ENCODE results near the gene NT5DC1.

The NT5DC1 gene

DNA sequence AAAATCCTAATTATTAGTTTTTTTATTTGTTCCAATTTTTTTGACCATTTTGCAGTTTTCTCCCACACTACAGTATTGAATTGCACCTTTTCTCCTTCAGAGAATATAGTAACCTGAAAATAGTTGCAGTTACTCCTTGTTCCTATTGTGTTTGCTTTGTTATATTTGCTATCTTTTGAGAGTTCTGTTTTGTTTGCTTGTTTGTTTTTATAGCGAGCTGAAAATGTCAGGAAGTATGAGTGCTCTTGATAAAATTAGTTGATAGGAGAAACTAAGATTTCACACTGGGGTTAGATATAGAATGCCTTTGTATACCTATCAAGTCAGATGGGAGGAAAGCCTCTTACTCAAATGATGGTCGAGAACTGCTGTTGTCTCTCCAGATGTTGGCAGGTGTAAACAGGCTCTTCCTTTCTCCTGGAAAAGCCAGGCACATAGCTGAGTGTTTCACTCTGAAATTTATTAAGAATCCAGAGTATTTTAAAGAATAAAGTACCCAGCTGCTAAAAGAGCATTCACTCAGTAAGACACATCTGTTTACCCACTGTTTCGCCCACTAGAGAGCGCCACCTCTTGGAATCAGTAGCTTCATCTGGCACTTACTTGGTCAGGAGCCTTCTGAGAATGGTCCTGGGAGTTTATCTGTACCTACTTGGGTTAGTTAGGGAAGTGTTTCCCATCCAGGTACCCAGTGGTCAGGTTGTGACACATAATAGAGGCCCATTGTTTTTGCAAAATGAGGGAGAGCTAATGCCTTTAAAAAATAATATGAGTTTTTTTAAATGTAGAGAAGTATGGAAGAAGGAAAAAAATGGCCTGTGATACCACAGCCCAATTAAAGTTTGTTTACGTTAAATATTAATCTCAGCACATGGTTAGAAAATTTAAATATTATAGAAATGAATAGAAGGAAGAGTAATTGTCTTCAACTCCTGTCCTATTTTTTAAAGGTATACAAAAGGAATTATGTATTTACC, 11.2 kb downstream of the NT5DC1 start:
- no peak overlapping the region for H3K27ac ChIP-seq
- TF ChIP-seq, protein P1, sequence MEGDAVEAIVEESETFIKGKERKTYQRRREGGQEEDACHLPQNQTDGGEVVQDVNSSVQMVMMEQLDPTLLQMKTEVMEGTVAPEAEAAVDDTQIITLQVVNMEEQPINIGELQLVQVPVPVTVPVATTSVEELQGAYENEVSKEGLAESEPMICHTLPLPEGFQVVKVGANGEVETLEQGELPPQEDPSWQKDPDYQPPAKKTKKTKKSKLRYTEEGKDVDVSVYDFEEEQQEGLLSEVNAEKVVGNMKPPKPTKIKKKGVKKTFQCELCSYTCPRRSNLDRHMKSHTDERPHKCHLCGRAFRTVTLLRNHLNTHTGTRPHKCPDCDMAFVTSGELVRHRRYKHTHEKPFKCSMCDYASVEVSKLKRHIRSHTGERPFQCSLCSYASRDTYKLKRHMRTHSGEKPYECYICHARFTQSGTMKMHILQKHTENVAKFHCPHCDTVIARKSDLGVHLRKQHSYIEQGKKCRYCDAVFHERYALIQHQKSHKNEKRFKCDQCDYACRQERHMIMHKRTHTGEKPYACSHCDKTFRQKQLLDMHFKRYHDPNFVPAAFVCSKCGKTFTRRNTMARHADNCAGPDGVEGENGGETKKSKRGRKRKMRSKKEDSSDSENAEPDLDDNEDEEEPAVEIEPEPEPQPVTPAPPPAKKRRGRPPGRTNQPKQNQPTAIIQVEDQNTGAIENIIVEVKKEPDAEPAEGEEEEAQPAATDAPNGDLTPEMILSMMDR (IDR thresholded peaks at IDR 0.05), result no peak
- H3K9me3 ChIP-seq, result no peaks in the 10 kb centered on the region
- peaks cover 72% of the 10 kb centered on the region for H3K36me3 ChIP-seq
- H3K4me1 ChIP-seq (ENCODE audit: control insufficient read depth in 1 of 2, insufficient read depth in 1 of 2, low read depth in 1 of 2, low read length in 1 of 2), result no peaks in the 10 kb centered on the region
- H3K27me3 ChIP-seq, result no peaks in the 10 kb centered on the region
- H3K4me3 ChIP-seq (ENCODE audit: low read depth in 1 of 2, low read length in 1 of 2), result no peak overlapping the region

DNA sequence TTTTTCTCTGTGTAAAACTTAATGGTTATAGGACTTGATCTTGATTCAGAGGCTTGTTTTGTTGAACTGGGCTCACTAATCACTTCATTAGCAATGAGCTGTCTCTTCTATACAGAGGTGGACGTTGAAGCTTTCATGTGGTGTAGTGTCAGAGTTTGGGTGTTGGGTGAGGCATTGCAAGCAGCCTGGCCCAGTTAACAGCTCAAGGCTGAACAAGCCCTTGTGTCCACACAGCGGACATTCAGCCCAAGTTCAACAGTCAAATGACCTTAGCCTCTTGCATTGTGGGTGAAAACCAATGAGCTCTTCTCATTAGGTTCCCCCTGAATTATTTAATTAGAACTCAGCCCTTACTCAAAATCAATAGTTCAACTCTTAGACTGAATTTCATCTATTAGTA, 12.7 kb downstream of the NT5DC1 start:
- TF ChIP-seq, protein P1 (IDR thresholded peaks at IDR 0.05), result no peak
- no peak overlapping the region for H3K27ac ChIP-seq
- H3K9me3 ChIP-seq, result no peaks in the 10 kb centered on the region
- H3K36me3 ChIP-seq, result peaks cover 76% of the 10 kb centered on the region
- no peaks in the 10 kb centered on the region for H3K27me3 ChIP-seq
- H3K4me3 ChIP-seq (ENCODE audit: low read depth in 1 of 2, low read length in 1 of 2), result no peak overlapping the region
- no peaks in the 10 kb centered on the region for H3K4me1 ChIP-seq (ENCODE audit: control insufficient read depth in 1 of 2, insufficient read depth in 1 of 2, low read depth in 1 of 2, low read length in 1 of 2)

DNA sequence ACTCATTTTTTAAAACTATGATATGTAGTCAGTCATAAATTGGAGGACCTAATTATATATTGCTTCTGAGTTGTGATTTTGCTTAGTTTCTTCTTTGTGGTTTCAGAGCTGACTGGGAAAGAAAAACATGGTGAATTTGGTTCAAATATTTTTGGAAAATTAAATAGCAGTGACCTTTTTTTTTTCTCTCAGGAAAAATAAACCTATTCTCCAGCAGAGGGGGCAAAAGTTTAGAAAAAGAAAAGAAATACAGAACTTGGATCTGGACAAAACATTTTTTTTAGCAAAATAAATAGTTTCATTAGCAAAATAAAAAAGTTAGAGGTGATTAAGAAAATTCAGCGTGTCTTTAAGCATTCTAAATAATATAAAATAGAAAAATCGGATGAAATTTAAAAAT, 15.1 kb downstream of the NT5DC1 start:
- peaks cover 65% of the 10 kb centered on the region for H3K36me3 ChIP-seq

DNA sequence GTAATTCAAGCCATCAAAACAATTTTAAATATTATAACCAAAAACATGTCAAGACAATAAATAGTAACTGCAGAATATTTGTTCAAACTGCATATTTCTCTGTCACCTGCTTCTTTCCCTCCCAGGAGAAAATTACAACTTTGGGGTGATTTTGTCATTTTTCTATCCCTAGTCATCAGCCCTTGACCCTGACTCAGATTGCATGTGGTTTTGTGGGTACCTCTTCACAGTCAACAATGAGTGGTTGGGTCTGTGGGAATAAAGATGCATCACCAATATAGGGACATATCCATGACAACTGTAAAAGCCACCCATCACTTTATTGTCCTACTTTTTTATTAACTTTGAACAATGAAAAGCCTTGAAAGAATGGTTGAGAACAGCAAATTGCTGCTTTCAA, 18.0 kb downstream of the NT5DC1 start:
- H3K9me3 ChIP-seq, result no peaks in the 10 kb centered on the region
- peaks cover 41% of the 10 kb centered on the region for H3K36me3 ChIP-seq
- no peaks in the 10 kb centered on the region for H3K27me3 ChIP-seq
- no peak overlapping the region for H3K27ac ChIP-seq
- no peak overlapping the region for H3K4me3 ChIP-seq (ENCODE audit: low read depth in 1 of 2, low read length in 1 of 2)
- no peaks in the 10 kb centered on the region for H3K4me1 ChIP-seq (ENCODE audit: control insufficient read depth in 1 of 2, insufficient read depth in 1 of 2, low read depth in 1 of 2, low read length in 1 of 2)
- TF ChIP-seq, protein P1 (IDR thresholded peaks at IDR 0.05), result no peak

More for the DNA sequence above, 15.1 kb downstream of the NT5DC1 start:
- no peaks in the 10 kb centered on the region for H3K27me3 ChIP-seq
- H3K9me3 ChIP-seq, result no peaks in the 10 kb centered on the region
- H3K4me1 ChIP-seq (ENCODE audit: control insufficient read depth in 1 of 2, insufficient read depth in 1 of 2, low read depth in 1 of 2, low read length in 1 of 2), result no peaks in the 10 kb centered on the region
- no peak overlapping the region for H3K27ac ChIP-seq
- TF ChIP-seq, protein P1 (IDR thresholded peaks at IDR 0.05), result no peak
- no peak overlapping the region for H3K4me3 ChIP-seq (ENCODE audit: low read depth in 1 of 2, low read length in 1 of 2)

DNA sequence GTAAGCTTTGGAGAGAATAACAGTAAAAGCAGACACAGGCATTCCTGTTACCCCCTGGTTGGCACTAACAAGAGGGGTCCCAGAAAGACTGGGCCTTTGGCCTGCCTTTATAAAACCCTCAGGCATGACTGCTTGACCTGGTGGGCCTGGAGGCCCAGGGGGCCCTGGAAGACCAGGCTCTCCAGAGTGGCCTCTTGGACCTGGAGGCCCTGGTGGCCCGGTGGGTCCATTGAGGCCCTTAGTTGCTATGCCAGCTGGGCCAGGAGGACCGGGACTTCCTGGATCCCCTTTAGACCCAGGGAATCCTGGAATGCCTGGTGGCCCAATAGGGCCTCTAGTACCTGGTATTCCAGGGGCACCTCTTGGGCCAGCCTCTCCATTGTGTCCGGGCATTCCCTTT, 19.8 kb downstream of the NT5DC1 start:
- Histone ChIP-seq H3K4me1 (ENCODE audit: control insufficient read depth in 1 of 2, insufficient read depth in 1 of 2, low read depth in 1 of 2, low read length in 1 of 2) (no peaks in the 10 kb centered on the region), H3K36me3 (peaks cover 25% of the 10 kb centered on the region), H3K4me3 (ENCODE audit: low read depth in 1 of 2, low read length in 1 of 2) (no peak overlapping the region), H3K9me3 (no peaks in the 10 kb centered on the region), H3K27me3 (no peaks in the 10 kb centered on the region), H3K27ac (no peak overlapping the region)
- TF ChIP-seq, protein P1 (IDR thresholded peaks at IDR 0.05), result no peak

Measured in neutrophil (primary cell).